Body of pancreas (tissue), 4 donors: Measurements from ENCODE around the gene C19orf73.

Experiments
- POLR2A ChIP-seq, 3 donors: fragments of 450-650 bp; IDR thresholded peaks; one replicate each; pipeline ENCODE4 v1.6.1; 2016; ENCODE audit warnings: antibody characterized with exemption in 3 of 3, mild to moderate bottlenecking in 2 of 3
- TF ChIP-seq, protein P1 (sequence below), 7 experiments: fragments of 450-650 bp in 4 of 7; fragments of 200-600 bp in 3 of 7; sonication (generic) in 3 of 7; IDR thresholded peaks; one replicate each; pipeline ENCODE4 v1.5.1; 2016 to 2019; ENCODE audit warnings: antibody characterized with exemption in 7 of 7

DNA sequence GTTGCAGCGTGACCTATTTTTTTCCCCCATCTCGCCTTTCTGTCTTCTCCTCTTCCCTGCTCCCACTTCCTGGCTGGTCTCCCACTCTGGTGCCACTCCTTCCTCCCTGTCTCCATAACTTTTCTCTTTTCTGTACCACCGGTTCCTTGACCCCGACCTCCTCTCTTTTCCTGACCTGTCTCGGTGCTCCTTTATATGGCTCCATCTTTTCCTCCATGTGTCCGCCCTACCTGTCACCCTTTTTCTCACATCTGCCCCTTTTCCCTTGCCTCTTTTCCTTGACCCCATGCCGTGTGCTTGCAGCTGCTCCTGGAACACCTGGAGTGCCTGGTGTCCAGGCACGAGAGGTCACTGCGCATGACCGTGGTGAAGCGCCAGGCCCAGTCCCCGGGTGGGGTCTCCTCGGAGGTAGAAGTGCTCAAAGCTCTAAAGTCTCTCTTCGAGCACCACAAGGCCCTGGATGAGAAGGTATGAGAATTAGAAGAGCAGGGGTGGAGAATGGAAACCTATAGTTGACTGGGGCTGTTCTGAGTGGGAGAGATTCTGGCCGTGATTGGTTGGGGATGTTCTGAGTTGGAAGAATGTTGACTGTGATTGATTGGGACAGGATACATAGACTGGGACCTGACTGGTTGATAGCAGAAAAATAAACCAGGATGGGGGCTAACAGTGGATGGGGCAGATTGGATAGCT, 9.7 kb upstream of the C19orf73 start:
- TF ChIP-seq POLR2A (IDR thresholded peaks at IDR 0.05) = no peak
- TF ChIP-seq, protein P1, sequence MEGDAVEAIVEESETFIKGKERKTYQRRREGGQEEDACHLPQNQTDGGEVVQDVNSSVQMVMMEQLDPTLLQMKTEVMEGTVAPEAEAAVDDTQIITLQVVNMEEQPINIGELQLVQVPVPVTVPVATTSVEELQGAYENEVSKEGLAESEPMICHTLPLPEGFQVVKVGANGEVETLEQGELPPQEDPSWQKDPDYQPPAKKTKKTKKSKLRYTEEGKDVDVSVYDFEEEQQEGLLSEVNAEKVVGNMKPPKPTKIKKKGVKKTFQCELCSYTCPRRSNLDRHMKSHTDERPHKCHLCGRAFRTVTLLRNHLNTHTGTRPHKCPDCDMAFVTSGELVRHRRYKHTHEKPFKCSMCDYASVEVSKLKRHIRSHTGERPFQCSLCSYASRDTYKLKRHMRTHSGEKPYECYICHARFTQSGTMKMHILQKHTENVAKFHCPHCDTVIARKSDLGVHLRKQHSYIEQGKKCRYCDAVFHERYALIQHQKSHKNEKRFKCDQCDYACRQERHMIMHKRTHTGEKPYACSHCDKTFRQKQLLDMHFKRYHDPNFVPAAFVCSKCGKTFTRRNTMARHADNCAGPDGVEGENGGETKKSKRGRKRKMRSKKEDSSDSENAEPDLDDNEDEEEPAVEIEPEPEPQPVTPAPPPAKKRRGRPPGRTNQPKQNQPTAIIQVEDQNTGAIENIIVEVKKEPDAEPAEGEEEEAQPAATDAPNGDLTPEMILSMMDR (IDR thresholded peaks at IDR 0.05) = no peak
